Measurements from ENCODE around the gene CASR.

- no peak for TF ChIP-seq CTCF (IDR thresholded peaks at IDR 0.05)
- no peak for TF ChIP-seq POLR2AphosphoS5 (IDR thresholded peaks at IDR 0.05)
Measured at GRCh38 chr3:122217901-122218300, 34.4 kb downstream of the CASR start.
